Breast epithelium (tissue), 4 donors: ENCODE data around the gene CDK5R2. TPM values are rescaled to one million over a fixed set of nuclear protein-coding genes. Genes with fewer than 3 reads are reported as not detected.

ENCODE experiments used
- DNase-seq, 2 donors: peaks; one replicate each; pipeline ENCODE4 v3.0.0-alpha.2; 2019; ENCODE audit warnings: low spot score in 2 of 2
- H3K27ac ChIP-seq, 2 donors: fragments of 200-600 bp; sonication (generic) in 1 of 2; one replicate each; pipeline ENCODE4 v1.5.1; 2016 to 2019; ENCODE audit warnings: mild to moderate bottlenecking in 1 of 2
- H3K27me3 ChIP-seq, 2 donors: fragments of 200-600 bp; sonication (generic) in 1 of 2; one replicate each; pipeline versions ENCODE4 v1.5.1 to v1.6.0; 2017 to 2019; ENCODE audit warnings: control low read depth in 1 of 2, mild to moderate bottlenecking in 1 of 2
- H3K36me3 ChIP-seq: fragments of 200-600 bp; one replicate; pipeline ENCODE4 v1.5.1; 2019
- H3K4me1 ChIP-seq, 2 donors: fragments of 200-600 bp; sonication (generic); one replicate each; pipeline ENCODE4 v1.5.1; 2016 to 2019; ENCODE audit warnings: control low read depth in 1 of 2
- H3K4me3 ChIP-seq, 3 donors: fragments of 200-600 bp; sonication (generic); 1 replicate in 2 of 3; 2 replicates in 1 of 3; pipeline ENCODE4 v1.5.1; 2016 to 2019; ENCODE audit warnings: mild to moderate bottlenecking in 3 of 3, moderate library complexity in 2 of 3
- H3K9me3 ChIP-seq, 2 donors: fragments of 200-600 bp; sonication (generic) in 1 of 2; one replicate each; pipeline ENCODE4 v1.5.1; 2016 to 2019; ENCODE audit warnings: control low read depth in 1 of 2
- CTCF ChIP-seq, 3 donors: fragments of 450-650 bp; IDR thresholded peaks; one replicate each; pipeline ENCODE4 v1.5.1; 2016 to 2017; ENCODE audit warnings: antibody characterized with exemption in 3 of 3, mild to moderate bottlenecking in 3 of 3, moderate library complexity in 3 of 3
- POLR2A ChIP-seq: fragments of 450-650 bp; IDR thresholded peaks from one replicate; pipeline ENCODE4 v1.6.1; 2016; ENCODE audit warnings: antibody characterized with exemption, mild to moderate bottlenecking, moderate library complexity
- POLR2AphosphoS5 ChIP-seq, 3 donors: sonication (generic); formaldehyde crosslinking; IDR thresholded peaks; one replicate each; pipeline ENCODE4 v1.6.1; 2017; ENCODE audit warnings: antibody characterized with exemption in 3 of 3
- intact Hi-C: fragments of 100-400 bp; cut with DNase I; formaldehyde crosslinking; loops from one replicate; pipeline ENCODE4 v1.15.1; 2023; ENCODE audit warnings: low total_unique reads
- total RNA-seq, 3 donors: library from RNA; depleted of rRNA; stranded (reverse); fragments of >200 nt; gene quantifications; one replicate each; pipeline ENCODE4 v1.1.0, GENCODE V29; 2016

The CDK5R2 gene
- total RNA-seq, 3 donors from 2014 or later, result not detected

- H3K27me3 ChIP-seq, result peaks cover 0 to 12% of the 10 kb centered on the region in 2 donors
- intact Hi-C loops, result no loop called here
Observed at GRCh38 chr2:219010873-219011272, 51.4 kb downstream of the CDK5R2 start.

More at GRCh38 chr2:219010873-219011272, 51.4 kb downstream of the CDK5R2 start:
- Histone ChIP-seq H3K4me1 (no peaks in the 10 kb centered on the region), H3K4me3 (no peak overlapping the region), H3K9me3 (no peaks in the 10 kb centered on the region), H3K36me3 (no peaks in the 10 kb centered on the region), H3K27ac (no peak overlapping the region)
- DNase-seq, result no peak
- TF ChIP-seq CTCF (IDR thresholded peaks at IDR 0.05), result no peak
- TF ChIP-seq POLR2AphosphoS5 (IDR thresholded peaks at IDR 0.05), result no peak
- no peak for TF ChIP-seq POLR2A

Other genes starting within 250 kb of the CDK5R2 start
- 10 to 100 TPM in 2 of 3 donors, 1 to 10 TPM in 1; 8.3 to 34.7 (median 29.0) TPM for gene TTLL4, start 248.8 kb upstream of the CDK5R2 start, total RNA-seq
- gene CYP27A1, start 177.5 kb upstream of the CDK5R2 start, total RNA-seq, result 10 to 100 TPM; 25.6 to 65.0 (median 28.8) TPM
- not detected for gene PRKAG3, start 127.9 kb upstream of the CDK5R2 start, total RNA-seq
- 1 to 10 TPM in 2 of 3 donors, under 1 TPM in 1; 0.48 to 3.3 (median 1.3) TPM for gene WNT6, start 99.9 kb upstream of the CDK5R2 start, total RNA-seq
- gene WNT10A, start 78.8 kb upstream of the CDK5R2 start, total RNA-seq, result 1 to 10 TPM in 1 of 3 donors, under 1 TPM in 1, not detected in 1; 0.88 to 2.9 TPM
- not detected for gene FEV, start 25.5 kb downstream of the CDK5R2 start, total RNA-seq
- not detected for gene CRYBA2, start 33.8 kb downstream of the CDK5R2 start, total RNA-seq
- gene CFAP65, start 81.8 kb downstream of the CDK5R2 start, total RNA-seq, result under 1 TPM in 1 of 3 donors, not detected in 2; 0.33 TPM
- gene IHH, start 101.3 kb downstream of the CDK5R2 start, total RNA-seq, result under 1 TPM in 2 of 3 donors, not detected in 1; 0.16 to 0.66 TPM
- 10 to 100 TPM; 13.4 to 19.8 (median 17.6) TPM for gene NHEJ1, start 201.1 kb downstream of the CDK5R2 start, total RNA-seq
- 1 to 10 TPM in 2 of 3 donors, under 1 TPM in 1; 0.48 to 3.4 (median 2.0) TPM for gene SLC23A3, start 210.4 kb downstream of the CDK5R2 start, total RNA-seq
- 10 to 100 TPM; 37.0 to 60.3 (median 37.2) TPM for gene CNPPD1, start 217.3 kb downstream of the CDK5R2 start, total RNA-seq
- gene RETREG2, start 218.6 kb downstream of the CDK5R2 start, total RNA-seq, result 10 to 100 TPM; 58.7 to 79.7 (median 66.3) TPM
- gene ZFAND2B, start 247.1 kb downstream of the CDK5R2 start, total RNA-seq, result 10 to 100 TPM; 43.6 to 52.0 (median 45.0) TPM